ENCODE measurements around the gene IKZF4.

IKZF4 gene

GRCh38 chr12:56086608-56087007 lies 65.8 kb downstream of the IKZF4 start:
- no peak for ATAC-seq
- no peak for TF ChIP-seq BACH2 (CRISPR knock-in tag; IDR thresholded peaks at IDR 0.05; ENCODE audit: borderline replicate concordance)
- no peak for TF ChIP-seq ZNF8 (CRISPR knock-in tag; IDR thresholded peaks at IDR 0.05)
- TF ChIP-seq ZFP3 (CRISPR knock-in tag; IDR thresholded peaks at IDR 0.05) = no peak
- TF ChIP-seq RARB (CRISPR knock-in tag; IDR thresholded peaks at IDR 0.05) = no peak
- no peak for TF ChIP-seq OSR1 (CRISPR knock-in tag; IDR thresholded peaks at IDR 0.05)
- no peak for TF ChIP-seq ESRRG (CRISPR knock-in tag; IDR thresholded peaks at IDR 0.05)
- no peak for TF ChIP-seq ZNF70 (CRISPR knock-in tag; IDR thresholded peaks at IDR 0.05)
- no peak for TF ChIP-seq ZFP30 (CRISPR knock-in tag; IDR thresholded peaks at IDR 0.05)
- TF ChIP-seq TSHZ2 (CRISPR knock-in tag; IDR thresholded peaks at IDR 0.05) = no peak
- no peak for TF ChIP-seq TOX (CRISPR knock-in tag; IDR thresholded peaks at IDR 0.05; ENCODE audit: borderline replicate concordance)
- no peak for TF ChIP-seq GLIS3 (CRISPR knock-in tag; IDR thresholded peaks at IDR 0.05)
- no peak for TF ChIP-seq POU6F1 (CRISPR knock-in tag; IDR thresholded peaks at IDR 0.05; ENCODE audit: borderline replicate concordance, low read depth)
- TF ChIP-seq ZNF565 (CRISPR knock-in tag; conservative IDR thresholded peaks at IDR 0.05; ENCODE audit: low read depth) = no peak
- TF ChIP-seq CSDC2 (CRISPR knock-in tag; IDR thresholded peaks at IDR 0.05) = no peak
- TF ChIP-seq SNAI2 (CRISPR knock-in tag; IDR thresholded peaks at IDR 0.05) = no peak

GRCh38 chr12:56087220-56087619 lies 66.4 kb downstream of the IKZF4 start:
- no peak for TF ChIP-seq CREB5 (CRISPR knock-in tag; IDR thresholded peaks at IDR 0.05; ENCODE audit: low read depth)
- no peak for TF ChIP-seq CSRNP3 (CRISPR knock-in tag; IDR thresholded peaks at IDR 0.05)
- TF ChIP-seq TCF4 (CRISPR knock-in tag; IDR thresholded peaks at IDR 0.05; ENCODE audit: borderline replicate concordance) = no peak
- no peak for TF ChIP-seq ZFP3 (CRISPR knock-in tag; IDR thresholded peaks at IDR 0.05)
- no peak for TF ChIP-seq ZFP30 (CRISPR knock-in tag; IDR thresholded peaks at IDR 0.05)
- no peak for TF ChIP-seq ARNTL (CRISPR knock-in tag; IDR thresholded peaks at IDR 0.05; ENCODE audit: borderline replicate concordance, low read depth)
- no peak for TF ChIP-seq PATZ1 (CRISPR knock-in tag; IDR thresholded peaks at IDR 0.05; ENCODE audit: borderline replicate concordance)
- TF ChIP-seq CSDC2 (CRISPR knock-in tag; IDR thresholded peaks at IDR 0.05) = no peak
- peak; percentile 29 for ATAC-seq

Measured in SK-N-SH treated with all-trans-retinoic acid at 6 μM for 48 hours (cell line).